HFF-Myc (cell line): ENCODE measurements around the gene SNX22.

Experiments
- DNase-seq: peaks from one replicate; pipeline ENCODE4 v3.0.0-alpha.2; 2011; ENCODE audit warnings: low read depth; ENCODE audit errors: extremely low read depth
- H3K4me3 ChIP-seq: replicated peaks from 2 replicates; pipeline ENCODE4 v1.5.1; 2011; ENCODE audit warnings: low read depth, mild to moderate bottlenecking, control low read depth, low read length
- CTCF ChIP-seq: IDR thresholded peaks from 2 replicates; pipeline ENCODE4 v1.5.1; 2012; ENCODE audit warnings: mild to moderate bottlenecking, low read depth, low read length, control low read depth; ENCODE audit errors: missing control alignments

The SNX22 gene

GRCh38 chr15:64134345-64134829 is 17.1 kb upstream of the SNX22 start:
- TF ChIP-seq CTCF, result no peak
- no peak overlapping the region for H3K4me3 ChIP-seq
- DNase-seq, result no peak

GRCh38 chr15:64136347-64136746 is 15.2 kb upstream of the SNX22 start:
- H3K4me3 ChIP-seq, result no peak overlapping the region
- no peak for DNase-seq
- TF ChIP-seq CTCF, result no peak

GRCh38 chr15:64137226-64137833 is 14.2 kb upstream of the SNX22 start:
- TF ChIP-seq CTCF, result peak; percentile 4
- no peak for DNase-seq
- H3K4me3 ChIP-seq, result no peak overlapping the region

GRCh38 chr15:64138331-64138941 is 13.1 kb upstream of the SNX22 start:
- DNase-seq, result no peak
- no peak overlapping the region for H3K4me3 ChIP-seq
- TF ChIP-seq CTCF, result no peak

GRCh38 chr15:64141798-64142512 is 9.6 kb upstream of the SNX22 start:
- DNase-seq, result no peak
- no peak for TF ChIP-seq CTCF
- no peak overlapping the region for H3K4me3 ChIP-seq

- no peak for TF ChIP-seq CTCF
- DNase-seq, result no peak
- H3K4me3 ChIP-seq, result no peak overlapping the region
These were observed 8.3 kb upstream of the SNX22 start for GRCh38 chr15:64143276-64143675.
